Measurements from ENCODE around the gene EYA4.
"Not testable (repeated sequence)": the region's sequence is repeated elsewhere in the genome, so short reads cannot be mapped to it uniquely, and the experiment has no call there.

EYA4 gene

GRCh38 chr6:133352046-133352445, 110.9 kb downstream of the EYA4 start:
- no peak for DNase-seq

DNA sequence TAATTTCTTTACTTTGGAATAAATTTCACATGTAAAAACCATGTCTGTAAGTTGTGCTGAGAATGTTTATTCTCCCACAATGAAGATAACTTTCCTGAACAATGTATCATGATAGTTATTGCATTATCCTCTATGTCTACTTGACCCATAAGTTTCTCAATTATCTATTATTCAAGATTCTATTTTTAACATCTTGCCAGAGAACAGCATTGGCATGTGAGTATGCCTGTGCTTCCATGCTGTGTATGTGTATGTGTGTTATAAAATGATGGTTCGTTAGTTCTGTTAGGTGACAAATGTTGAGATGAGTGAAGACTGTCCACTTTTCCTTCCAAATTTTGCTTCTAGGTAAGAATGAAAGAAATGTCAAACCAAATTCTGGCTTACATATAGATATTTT, 111.9 kb downstream of the EYA4 start:
- no peak for DNase-seq

DNA sequence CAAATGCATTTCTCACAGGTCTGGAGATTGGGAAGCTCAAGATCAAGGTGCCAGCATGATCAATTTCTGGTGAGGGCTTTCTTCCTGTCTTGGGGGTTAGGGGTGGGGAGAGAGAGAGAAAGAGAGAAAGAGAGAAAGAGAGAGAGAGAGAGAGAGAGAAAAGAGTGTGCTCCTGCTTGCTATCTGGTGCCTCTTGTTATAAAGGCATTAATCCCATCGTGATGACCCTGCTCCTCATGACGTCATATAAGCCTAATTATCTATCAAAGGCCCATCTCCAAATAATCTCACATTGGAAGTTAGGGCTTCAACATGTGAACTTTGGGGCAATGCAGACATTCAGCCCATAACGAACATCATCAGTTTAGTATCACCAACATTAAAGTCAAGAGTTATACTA, 114.8 kb downstream of the EYA4 start:
- no peak for DNase-seq

DNA sequence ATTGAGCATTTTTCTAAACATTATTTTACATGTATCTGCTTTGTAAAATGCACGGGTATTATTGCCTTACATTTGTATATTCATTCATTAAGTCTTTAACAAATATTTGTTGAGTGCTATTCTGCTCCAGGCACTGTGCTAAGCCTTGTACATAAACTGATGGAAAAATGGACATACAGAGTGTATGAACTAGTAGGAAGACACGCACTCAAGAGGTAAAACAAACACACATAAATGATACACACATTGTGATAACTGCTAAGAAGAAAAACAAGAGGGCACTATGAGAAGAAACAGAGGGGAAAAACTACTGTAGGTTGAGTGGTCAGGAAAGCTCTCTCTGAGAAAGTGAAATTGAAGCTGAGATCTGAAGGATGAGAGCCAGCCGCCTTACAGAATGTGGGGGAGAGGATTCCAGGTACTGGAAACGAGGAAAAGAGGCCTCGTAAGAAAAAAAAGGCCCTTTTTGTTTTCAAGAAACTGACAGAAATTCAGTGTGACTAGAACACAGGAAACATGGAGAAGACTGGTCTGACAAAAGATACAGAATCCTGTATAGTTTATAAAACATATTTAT, 117.5 kb downstream of the EYA4 start:
- DNase-seq: no peak

DNA sequence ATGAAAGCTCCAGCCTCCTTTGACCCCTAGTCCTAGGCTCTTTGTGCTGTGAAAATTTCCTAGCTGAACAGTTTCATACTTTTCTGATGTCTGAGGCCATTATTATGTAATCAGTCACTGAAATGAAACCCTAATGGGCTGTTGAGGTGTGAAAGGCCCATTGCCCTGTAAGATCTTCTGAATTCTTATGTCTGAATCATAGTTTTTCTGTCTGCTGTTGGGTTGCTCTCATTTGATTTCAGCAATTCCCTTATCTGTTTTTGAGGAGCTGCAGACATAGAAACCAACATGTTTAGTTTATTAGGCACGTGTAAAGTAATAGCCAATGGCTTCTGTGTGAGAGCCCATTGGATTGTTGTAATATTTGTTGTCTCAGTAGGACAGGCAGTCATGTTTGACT, 118.1 kb downstream of the EYA4 start:
- DNase-seq: no peak

DNA sequence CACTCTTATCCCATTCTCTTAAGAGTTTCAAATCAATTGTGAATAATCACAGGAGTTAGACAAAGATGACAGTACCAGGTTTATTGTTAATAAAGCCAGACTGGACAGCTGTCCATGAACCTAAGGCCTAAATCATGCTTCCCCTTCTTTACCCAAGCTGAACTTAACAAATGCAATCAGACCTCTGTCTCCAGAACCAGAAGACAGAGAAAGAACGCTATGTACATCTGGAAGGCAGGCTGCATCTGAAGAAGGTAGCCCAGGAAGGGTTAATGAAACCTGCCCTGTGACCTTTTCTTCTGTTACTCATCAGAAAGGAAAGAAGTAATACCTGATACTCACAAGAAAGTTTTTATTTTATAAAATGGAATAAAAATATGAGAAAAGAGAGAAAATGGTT, 118.6 kb downstream of the EYA4 start:
- no peak for DNase-seq

DNA sequence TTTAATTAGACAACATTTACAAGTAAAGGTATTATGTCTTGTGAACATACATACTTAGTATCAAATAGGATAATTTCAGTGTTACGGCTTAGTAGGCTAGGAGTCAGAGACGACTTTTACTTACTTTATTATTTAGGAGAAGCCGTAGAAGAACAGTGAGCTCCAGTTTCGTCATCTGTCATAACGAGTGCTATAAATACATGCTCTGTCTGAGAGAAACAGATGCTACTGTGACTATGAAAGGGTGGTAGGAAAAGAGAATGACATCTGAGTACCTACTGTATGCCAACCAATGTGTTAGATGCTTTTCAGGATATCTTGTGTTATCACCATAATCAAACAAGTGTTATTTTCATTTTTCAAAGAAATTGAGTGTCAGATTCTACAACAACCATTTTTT, 119.0 kb downstream of the EYA4 start:
- DNase-seq: no peak

- no peak for DNase-seq
Measured at GRCh38 chr6:133362813-133363212, 121.7 kb downstream of the EYA4 start.

DNA sequence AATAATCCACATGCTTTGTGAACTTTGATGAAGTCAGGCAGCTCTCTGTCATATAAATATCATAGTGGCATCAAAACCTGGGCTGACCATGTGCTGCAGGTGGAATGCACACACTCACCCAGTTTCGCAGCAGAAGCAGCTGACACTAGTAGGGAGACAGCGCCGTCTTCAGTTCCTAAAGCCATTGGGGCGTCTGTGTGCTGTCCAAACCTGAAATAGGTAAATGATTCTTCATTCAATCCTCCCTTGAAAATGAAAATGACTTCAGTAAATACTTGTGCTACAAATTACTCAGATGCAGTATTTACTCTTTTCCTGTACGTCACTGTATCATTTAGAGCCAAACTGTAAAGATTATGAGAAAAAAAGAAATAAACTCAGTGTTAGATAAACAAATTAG, 127.5 kb downstream of the EYA4 start:
- DNase-seq: no peak

GRCh38 chr6:133369773-133370272, 128.7 kb downstream of the EYA4 start:
- no peak for DNase-seq

GRCh38 chr6:133376743-133377142, 135.6 kb downstream of the EYA4 start:
- no peak for DNase-seq

GRCh38 chr6:133377219-133377618, 136.1 kb downstream of the EYA4 start:
- DNase-seq: no peak

DNA sequence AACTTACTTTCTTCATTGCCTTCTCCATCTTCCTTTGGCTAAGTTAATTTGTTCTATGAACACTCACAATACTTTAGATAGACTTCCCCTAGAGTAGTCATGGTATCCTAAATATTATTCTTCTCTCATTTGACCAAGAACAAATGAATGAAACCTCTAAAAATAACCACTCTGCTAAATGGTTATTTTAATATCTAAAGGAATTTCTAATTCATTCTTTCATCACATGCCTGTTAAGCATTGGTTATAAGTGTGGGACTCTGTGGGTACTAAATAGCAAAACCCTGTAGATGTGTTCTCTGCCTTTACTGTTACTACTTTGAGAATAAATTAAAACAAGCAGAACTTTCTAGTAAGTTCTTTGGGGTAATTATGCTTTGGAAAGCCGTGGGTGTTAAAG, 138.9 kb downstream of the EYA4 start:
- DNase-seq: no peak

- DNase-seq: no peak
Measured at GRCh38 chr6:133380723-133381122, 139.6 kb downstream of the EYA4 start.

GRCh38 chr6:133388731-133389130, 147.6 kb downstream of the EYA4 start:
- DNase-seq: no peak

GRCh38 chr6:133390168-133390567, 149.0 kb downstream of the EYA4 start:
- no peak for DNase-seq

DNA sequence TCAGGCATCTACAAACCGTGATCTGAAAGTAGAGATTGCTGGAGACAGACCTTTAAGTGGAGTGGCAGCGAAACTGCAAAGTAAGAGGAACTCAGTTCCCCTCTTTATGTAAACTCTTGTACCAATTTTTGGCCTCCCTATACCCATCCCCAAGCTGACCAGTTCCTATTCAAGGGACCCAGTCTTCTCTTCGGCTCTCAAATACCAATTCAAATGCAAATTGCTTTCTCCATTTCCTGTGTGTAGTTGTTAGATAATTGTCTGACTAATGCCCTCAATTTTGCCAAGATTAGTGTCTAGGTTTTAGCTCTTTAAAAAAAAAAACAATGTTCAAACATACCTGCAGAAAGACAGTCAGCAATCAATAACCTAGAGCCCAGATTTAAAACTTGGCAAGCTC, 150.9 kb downstream of the EYA4 start:
- no peak for DNase-seq

DNA sequence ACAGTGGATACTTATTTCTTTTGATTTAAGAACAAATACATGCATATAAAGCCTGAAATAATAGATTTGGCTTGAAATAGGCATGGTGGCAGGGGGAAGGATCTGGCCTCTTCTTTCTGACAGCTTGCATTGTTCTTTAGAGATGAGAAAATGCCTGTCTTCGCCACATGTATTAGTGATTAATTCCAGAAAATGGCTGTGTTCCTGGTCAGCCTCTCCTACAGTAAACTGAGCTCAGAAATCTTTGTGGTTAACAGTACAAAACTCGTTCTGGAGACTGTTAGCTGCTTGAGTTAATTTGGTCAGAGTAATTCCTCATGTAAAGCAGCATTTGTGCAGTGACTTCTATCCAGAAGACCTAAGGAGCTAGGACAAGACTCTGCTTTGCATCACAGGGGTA, 151.5 kb downstream of the EYA4 start:
- DNase-seq: no peak

GRCh38 chr6:133393891-133394290, 152.7 kb downstream of the EYA4 start:
- no peak for DNase-seq

GRCh38 chr6:133394630-133395029, 153.5 kb downstream of the EYA4 start:
- no peak for DNase-seq

- DNase-seq: no peak
Measured at GRCh38 chr6:133396233-133396983, 155.3 kb downstream of the EYA4 start.

- no peak for DNase-seq
Measured at GRCh38 chr6:133396984-133397348, 155.8 kb downstream of the EYA4 start.

DNA sequence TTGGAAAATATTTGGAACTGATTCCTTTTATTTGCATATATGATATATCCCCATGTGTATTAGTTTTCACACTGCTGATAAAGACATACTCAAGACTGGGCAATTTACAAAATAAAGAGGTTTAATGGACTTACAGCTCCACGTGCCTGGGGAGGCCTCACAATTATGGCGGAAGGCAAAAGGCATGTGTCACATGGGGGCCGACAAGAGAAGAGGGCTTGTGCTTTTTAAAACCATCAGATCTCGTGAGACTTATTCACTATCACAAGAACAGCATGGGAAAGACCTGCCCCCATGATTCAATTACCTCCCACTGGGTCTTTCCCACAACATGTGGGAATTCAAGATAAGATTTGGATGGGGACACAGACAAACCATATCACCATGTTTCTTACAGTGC, 156.4 kb downstream of the EYA4 start:
- DNase-seq: not testable (repeated sequence)

DNA sequence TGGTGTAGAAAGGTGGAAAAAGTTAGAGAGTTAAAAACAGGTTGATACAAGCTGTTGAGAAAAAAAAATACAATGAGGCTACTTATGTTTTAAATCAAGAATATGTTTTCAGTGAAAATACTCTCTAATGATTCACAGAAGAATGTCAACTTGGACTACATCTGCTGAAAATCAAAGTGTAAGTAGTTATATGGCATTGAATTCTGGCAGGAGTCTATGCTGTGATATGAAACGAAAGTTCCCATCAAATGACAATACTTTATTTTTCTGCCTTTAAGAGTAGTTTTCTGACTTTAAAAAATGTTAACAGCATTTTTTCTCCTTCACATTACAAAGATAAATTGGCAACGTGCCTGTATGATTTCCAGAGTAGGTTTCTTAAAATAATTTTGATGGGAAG, 158.3 kb downstream of the EYA4 start:
- DNase-seq: no peak

DNA sequence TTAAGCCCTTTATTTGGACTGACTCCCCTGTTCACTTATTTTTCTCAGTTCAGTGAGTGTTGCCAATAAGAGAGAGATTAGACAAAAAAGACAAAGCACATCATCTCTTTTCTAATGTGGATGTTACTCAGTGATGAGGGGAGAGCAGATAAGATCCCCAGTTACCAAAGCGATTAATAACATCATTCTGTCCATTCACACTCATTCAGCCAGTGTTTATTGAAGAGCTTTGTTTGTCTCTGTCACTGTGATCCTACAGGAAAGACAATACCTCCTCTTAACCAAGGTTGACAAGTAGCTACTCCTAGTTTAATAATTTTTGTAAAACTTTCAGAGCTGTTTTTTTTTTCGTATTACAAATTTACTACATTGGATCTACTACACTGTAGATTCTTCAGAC, 163.0 kb downstream of the EYA4 start:
- DNase-seq: no peak
